ENCODE results near the gene P2RY12.
"Not testable (repeated sequence)": the region's sequence is repeated elsewhere in the genome, so short reads cannot be mapped to it uniquely, and the experiment has no call there.

Gene P2RY12

DNA sequence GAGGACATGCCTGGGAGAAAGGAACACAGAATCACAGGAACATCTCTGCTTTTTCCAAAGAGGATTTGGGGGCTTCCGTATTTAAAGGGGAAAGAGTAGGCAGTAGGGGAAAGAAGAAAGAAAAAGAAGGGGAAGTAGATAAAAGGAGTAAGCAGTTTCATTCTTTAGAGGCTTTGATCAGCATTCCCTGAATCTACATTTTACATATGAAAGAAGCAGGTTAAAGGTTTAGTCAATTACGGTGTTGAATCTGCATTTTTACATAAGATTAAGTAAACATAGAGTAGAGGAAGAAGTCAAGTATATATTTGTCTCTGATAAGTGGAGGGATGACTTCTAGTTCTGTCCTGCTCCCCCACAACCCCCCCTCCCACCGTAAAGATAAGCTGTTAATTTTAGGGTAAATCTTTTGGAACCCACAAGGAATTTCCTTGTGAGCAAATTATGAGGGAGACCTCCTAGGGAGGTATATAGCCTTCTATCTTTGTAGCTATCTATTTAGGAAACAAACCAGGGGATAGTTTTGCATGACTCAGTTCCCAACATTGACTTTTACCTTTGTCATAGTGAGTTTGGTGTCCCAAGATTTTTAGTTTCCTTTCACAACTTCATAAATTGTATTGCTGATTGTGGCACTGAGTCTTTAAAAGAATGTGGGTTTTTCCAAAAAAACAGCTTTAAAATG, 8.7 kb upstream of the P2RY12 start:
- DNase-seq (ENCODE audit: low read depth in 2 of 2), result no peak

DNA sequence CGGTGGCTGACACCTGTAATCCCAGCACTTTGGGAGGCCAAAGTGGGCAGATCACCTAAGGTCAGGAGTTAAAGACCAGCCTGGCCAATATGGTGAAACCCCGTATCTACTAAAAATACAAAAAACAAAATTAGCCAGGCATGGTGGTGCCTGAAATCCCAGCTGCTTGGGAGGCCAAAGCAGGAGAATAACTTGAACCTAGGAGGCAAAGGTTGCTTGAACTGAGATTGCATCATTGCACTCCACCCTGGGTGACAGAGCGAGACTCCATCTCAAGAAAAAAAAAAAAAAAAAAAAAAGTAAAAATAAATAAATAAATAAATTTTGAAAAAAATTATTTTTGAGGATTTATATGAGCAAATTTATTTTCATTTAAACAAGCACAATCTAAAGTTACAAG, 7.6 kb upstream of the P2RY12 start:
- not testable (repeated sequence) for DNase-seq (ENCODE audit: low read depth in 2 of 2)

DNA sequence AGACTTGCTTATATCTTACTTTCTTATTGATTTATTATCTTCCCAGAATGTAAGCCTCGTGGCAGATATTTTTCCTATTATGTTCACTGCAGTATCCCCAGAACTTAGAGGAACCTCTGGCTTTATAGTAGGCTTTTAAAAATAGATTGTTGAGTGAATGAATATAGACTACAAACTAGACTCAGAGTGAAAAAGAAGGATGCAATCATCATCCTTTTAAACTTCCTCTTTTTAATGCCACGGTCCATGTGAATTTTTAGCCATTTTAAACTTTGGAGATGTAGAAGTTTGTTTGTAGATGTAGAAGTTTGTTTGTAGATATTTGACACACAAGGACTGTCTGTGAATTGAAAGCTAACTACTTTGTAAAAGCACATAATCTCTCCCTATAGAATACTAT, 7.2 kb upstream of the P2RY12 start:
- DNase-seq (ENCODE audit: low read depth in 2 of 2), result no peak

DNA sequence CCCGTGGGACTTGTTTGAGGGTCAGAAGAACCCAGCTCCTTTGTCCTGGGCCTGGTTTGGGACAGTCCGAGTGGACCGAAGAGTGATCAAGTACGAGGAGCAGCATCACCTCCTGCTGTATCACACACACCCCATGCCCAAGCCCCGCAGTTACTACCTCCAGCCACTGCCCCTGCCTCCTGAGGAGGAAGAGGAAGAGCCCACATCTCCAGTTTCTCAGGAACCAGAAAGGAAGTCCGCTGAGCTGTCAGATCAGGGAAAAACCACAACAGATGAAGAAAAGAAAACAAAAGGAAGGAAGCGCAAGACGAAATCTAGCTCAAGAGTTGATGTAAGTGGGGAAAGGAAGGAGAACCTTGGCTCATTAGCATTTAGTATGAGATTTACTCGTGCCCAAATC, 3.3 kb upstream of the P2RY12 start:
- DNase-seq (ENCODE audit: low read depth in 2 of 2), result no peak

DNA sequence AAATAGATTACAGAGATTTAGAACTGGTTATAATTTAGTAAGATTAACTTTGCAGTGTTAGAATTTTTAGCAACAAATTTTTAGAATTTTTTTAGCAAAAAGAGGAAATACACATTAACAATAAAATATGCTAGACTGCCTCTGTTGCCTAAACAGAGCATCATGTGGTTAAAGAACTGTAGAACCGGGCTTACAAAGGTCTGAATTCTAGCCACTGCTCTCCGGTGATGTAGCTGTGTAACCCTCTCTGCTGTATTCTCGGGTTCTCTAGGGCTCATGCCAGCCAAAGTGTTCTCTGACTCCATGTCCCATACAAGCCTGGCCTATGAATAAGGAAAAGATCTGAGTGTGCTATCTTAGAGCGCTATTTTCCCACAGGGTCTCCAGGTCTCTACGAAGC, 2.9 kb upstream of the P2RY12 start:
- DNase-seq (ENCODE audit: low read depth in 2 of 2), result no peak

DNA sequence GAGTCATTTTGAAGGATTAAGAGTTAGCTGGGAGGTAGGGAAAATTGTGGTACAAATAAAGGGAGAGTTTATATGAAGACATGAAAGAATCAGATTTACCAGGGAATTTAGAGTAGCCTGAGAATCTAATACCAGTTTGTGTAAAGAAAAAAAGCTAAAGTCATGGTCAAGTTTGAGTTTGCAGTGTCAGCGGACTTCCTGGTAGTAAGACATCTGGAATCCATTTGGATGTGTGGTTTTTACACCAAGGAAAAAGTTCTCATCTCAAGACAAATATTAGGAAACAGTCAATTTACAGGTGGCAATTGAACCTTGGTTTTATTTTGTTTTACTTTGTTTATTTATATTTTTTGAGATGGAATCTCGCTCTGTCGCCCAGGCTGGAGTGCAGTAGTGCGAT, 1.5 kb upstream of the P2RY12 start:
- DNase-seq (ENCODE audit: low read depth in 2 of 2), result no peak

DNA sequence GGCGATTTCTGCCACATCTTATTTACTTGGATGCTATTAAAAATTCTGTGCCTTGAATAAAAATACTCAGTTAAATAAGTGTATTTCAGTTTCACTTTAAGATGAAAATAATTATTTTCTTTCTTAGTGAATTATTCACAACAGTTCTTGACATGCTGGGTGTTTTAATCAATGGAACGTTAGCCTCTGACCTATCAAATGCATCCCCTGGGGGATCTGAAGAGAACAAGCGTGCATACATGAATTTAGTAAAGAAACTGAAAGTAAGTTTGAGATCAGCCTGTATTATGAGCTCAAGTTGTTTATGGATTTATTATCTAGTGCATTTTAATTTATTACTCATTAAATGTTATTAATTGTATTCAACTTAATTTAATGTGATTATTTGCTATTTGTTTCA, 597 bp downstream of the P2RY12 start:
- no peak for DNase-seq (ENCODE audit: low read depth in 2 of 2)

DNA sequence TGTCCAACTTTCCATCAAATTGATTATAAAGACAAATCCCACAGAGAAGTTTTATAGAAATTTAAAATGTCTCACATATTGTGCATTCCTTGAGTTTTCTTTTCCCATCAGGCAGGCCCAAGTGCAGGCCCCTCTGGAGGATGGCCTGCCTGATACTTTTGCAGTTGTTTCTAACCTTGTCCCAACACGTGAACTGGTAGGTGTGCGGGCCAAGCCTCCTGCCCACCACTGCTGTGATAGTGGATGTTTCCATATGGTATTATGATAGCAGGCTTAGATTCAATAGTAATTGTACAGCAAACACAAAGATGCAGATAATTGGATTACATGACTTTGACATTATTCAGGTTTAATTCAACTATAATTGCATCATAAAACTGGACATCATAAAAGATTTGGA, 1.4 kb downstream of the P2RY12 start:
- DNase-seq (ENCODE audit: low read depth in 2 of 2), result no peak

DNA sequence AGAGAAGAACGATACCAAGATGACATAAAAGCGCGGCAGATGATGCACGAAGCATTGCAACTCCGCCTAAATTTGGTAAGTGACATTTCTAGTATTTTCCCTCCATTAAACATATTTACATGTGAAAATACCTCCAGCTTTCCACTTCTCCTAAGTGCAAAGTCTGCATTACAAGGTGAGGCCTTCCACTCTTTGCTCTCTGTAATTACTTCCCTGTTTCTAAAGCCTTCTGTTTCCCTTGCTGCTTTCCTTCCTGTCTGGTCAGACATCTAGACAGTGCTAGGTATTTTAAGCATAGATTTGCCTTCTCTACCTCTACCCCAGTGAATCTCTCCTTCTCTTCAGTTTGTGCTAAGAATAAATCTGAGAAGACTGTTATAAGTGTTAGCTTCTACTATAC, 1.9 kb downstream of the P2RY12 start:
- no peak for DNase-seq (ENCODE audit: low read depth in 2 of 2)

DNA sequence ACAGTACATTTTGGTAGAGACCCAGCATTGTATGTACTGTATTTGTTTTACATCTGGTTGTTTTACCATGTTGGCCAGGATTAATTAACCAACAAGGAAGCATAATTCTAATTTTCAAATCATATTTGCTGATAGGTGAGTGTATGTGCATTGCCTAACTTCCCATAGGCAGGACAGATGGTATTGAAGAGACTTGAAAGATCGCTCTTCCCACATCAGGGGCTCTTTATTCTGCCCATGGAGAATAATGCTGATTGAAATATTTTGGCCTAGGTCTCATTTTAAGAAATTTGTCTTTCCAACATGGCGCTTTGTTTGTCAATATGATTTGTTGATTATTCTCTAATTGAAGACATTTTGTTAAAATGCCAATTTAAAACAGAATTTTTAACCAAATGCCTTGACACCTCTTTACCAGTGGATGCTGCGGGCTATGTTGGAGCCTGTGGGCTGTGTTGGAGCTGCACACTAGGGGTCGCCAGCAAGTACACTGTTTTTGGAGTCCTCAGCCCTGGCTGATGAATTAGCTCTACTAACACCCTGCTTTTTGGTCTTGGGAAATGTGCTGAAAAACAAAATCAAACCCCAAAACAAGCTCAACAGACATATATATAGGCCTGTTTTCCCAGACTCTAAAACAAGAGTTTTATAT, 5.3 kb downstream of the P2RY12 start:
- DNase-seq (ENCODE audit: low read depth in 2 of 2), result no peak

DNA sequence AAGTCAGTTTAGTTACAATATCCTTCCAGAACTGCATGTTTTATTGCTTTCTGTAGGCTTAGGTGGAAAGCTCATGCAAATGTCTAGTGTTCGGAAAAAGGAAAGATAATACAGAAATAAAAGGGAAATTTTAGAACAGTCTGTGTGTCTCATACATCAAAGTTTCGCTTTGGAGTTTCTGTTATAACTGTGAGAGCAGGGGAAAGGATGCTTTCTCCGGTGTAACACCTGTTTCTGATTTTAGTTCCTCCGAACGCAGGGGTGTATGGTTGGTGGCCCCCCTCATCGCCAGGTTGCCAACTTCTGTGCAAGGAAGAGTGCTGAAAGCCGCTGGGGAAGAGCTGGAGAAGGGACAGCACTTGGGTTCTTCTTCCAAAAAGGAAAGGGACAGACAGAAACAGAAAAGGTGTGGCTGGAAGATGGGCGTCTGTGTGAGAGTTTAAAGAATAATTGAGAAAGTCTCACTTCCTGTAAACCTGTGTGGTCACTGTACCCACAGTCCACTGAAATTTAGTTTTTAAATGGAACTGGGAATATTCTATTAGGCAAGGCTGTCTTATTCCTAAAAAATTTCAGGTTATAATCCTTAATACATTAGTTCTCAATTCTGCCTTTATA, 6.7 kb downstream of the P2RY12 start:
- DNase-seq (ENCODE audit: low read depth in 2 of 2), result no peak

DNA sequence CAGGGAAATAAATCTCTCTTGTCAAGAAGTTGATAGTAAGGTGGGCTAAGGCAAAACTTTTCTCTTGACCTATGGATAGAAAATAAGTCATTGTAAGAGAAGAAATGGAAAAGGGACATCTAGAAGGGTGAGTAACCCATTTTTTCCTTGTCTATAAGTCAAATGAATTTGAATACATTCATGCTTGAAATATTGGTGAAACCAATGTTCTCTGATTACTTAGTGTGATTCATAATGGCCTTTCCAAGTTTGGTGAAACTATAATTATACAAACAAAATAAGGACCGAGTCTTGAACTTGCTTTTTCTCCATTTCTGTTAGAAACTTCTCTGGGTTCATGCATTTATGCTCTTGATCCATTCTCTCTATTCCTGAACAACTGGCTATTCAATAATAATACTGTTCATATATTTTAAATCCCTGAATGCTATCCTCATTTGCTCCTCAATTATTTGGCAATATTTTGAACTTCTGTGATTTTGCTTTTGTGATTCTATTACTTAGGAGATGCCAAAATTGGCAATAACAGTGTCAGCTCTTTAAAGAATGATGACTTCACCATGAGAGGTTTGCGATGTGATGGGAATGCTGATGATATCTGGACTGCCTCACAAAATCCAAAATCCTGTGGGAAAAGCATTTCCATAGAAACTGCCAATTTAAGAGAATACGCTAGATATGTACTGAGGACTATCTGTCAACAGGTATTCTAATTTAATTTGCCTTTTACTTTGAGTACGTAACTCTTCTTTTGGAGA, 12.3 kb downstream of the P2RY12 start:
- DNase-seq (ENCODE audit: low read depth in 2 of 2), result no peak

DNA sequence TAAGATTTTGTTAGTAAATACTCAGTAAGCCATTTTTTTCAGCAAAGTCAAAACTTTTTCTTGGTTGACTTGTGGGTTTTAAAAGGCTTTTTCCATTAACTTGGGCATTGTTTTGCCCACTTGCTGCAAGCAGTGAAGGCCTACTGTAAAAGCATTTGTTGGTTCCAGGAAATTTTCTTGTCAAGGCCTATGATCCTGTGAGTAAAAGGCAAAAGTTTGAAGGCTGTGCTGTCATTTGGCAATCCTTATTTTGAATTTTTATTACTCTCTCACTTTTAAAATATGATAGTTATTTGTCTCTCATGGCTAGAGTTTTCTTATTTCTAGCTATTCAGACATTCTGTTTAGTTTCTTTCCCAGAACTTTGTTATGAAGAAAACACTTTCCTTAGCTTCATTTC, 13.0 kb downstream of the P2RY12 start:
- no peak for DNase-seq (ENCODE audit: low read depth in 2 of 2)

DNA sequence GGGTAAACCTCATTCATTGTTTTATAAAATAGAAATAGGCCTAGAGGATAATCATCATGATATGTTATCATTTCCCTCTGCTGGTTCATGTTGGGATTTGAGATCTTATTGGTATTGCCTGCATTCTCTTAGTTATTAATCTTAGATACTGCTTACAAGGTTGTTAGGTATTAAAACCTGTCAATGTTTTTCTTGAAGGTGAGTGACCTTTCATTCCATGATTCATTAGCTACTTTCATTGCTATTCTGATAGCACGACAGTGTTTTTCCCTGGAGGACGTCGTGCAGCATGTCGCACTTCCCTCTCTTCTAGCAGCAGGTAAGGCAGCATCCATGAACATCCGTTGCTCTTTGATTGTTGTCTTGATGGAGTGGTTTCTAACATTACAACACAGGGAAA, 17.1 kb downstream of the P2RY12 start:
- no peak for DNase-seq (ENCODE audit: low read depth in 2 of 2)

DNA sequence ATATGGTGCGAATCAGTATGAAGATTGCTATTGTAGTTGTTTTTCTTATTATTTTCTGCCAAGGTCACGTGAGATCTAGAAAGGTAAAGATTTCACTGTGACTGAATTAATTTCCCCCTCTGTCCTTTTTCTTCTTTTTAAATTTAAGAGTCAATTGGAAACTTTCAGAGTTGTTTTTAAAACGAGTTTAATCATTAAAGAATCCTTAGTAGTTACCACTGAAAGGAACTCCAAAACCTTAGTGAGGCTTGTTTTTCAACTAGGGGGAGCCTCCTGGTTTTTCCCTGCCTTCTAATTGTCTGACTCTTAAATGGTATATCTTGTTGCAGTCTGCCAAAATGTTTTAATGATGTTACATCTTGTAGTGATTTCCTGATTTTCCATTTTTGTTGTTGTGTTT, 17.6 kb downstream of the P2RY12 start:
- DNase-seq (ENCODE audit: low read depth in 2 of 2), result no peak

DNA sequence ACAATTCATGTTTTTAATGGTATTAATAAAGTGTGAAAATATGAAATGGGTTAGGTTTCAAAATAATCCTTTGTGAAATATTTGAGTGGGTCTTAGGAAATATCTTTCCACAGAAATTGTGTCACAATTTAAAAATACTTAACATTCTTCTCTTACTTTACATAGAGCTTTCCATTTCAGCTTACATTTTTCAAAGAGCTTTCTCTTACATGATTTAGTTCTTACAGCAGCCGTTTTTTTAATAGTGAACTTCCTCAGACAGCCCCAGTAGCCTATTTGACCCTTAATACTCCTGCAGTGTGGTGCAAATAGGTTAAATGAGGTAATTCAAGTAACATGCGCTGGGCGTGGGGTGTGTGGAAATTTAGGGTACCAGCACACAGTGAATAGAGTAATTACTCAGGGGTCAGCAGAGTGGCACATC, 21.8 kb downstream of the P2RY12 start:
- DNase-seq (ENCODE audit: low read depth in 2 of 2), result peak in 1 of 2 experiments; percentile 22

DNA sequence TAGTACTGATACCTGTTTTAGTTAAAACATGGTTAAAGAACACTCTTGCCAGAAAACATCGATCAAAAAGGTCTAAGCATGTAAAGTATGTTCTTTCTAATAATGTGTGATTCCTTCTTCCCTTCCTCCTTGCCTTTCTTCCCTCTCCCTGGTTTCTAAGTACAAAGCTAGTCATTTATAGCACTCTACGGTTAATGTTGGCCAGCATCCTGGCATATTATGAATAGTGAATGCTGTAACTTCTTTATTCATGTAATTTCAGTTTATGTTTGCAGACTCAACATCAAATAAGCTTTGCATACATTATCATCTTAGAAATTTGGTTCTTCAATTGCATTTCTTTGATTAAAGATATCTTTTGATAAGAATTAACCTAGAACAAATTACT, 27.1 kb downstream of the P2RY12 start:
- no peak for DNase-seq (ENCODE audit: low read depth in 2 of 2)

DNA sequence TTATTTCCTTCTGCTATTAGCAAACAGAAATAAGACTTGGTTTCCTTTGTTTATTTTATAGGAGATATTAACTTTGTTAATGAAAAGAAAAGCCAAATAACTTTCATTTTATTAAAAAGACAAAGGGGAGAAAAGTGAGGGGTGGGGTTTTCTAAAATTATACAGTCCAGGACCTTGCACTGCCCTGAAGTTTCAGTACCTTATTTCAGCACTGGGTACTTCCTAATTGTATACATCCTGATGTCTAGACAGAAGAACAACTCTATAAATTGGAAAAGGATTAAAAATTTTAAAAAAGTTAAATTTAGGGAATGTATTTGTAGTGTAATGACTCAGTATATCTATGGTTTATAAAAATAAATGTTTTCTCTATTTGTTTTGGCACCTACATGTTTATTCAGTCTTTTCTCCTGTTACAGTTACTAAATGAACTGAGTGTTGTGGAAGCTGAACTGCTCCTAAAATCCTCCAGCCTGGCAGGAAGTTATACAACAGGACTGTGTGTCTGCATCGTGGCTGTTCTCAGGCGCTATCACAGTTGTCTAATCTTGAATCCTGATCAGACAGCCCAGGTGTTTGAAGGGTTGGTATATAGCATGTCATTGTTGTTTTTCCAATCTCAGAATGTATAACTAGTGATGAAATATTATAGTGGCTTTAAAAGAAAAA, 27.6 kb downstream of the P2RY12 start:
- no peak for DNase-seq (ENCODE audit: low read depth in 2 of 2)

DNA sequence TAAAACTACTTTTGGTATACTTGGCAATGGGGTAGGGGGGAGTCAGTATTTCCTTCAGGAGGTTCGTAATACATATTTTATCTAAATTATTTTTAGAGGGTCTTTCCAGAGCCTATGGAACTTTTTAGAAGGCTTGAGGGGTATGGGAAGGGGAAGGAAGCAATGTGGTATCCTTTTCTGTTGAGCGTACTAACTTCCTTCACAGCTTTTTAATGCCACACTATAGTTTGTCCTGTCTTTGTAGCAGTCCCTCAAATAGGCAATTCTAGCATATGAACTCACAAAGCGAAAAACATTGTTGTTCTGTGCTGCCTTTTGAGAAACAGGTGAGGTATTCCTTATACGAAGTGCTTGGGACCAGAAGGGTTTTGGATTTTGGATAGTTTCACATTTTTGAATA, 32.9 kb downstream of the P2RY12 start:
- no peak for DNase-seq (ENCODE audit: low read depth in 2 of 2)

DNA sequence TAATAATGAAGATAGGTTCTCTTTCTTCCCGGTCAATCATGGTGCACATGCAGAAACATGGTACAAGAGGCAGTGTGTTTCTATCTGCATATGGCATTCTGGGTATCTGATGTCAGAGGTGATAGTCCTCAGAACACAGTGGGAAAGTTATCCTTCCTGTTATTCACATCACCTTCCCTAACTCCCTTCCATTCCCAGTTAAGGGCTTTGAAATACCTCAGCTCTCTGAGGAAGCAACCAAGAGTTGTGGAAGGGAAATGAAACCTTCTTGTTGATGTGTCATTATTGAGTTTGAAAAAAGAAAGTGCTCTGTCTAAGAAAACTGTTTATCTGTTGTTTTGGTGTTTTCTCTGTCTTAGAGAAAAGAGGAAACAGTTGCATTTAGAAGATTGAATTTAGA, 33.3 kb downstream of the P2RY12 start:
- no peak for DNase-seq (ENCODE audit: low read depth in 2 of 2)

DNA sequence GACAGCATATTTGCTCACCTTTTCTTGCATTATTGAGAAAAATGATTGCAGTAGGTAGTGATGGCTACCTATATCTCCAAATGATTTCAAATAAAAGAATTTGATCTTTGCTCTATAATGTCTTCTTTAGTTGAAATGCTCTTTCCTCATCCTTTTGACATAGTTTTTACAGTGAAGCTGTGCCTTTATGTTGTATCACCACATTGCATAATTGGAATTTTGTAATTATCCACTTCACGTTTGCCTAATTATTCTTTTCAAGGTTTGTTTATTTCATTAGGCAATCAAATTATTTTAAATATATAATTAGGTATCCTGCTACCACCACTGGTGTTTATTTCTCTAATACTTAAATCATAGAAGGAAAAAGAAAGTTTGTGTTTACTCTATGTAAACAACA, 33.9 kb downstream of the P2RY12 start:
- no peak for DNase-seq (ENCODE audit: low read depth in 2 of 2)

DNA sequence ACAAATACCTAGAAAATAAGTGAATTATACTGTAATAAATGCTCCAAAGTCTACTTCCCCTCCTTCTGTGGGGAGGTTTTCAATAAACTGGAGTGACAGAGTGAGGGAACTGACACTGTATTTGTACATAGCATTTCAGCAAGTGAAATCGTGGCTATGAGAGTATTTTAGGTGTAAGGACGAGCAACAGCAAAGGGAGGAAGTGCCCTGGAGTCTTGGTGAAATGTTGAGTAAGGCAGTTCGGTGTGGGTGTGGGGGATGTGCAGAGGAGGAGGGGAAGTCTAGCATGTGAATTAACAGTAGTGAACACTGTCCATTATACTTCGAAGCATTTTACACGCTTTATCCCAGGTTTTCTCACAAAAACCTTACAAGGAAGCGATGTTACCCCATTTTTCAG, 37.1 kb downstream of the P2RY12 start:
- no peak for DNase-seq (ENCODE audit: low read depth in 2 of 2)

Data from fibroblast of skin of left quadriceps (primary cell).